ENCODE results near the gene LOXL3.

- TF ChIP-seq CTCF (IDR thresholded peaks at IDR 0.05) (no peak), EP300 (IDR thresholded peaks at IDR 0.05) (no peak)
Measured at GRCh38 chr2:74510272-74510671, 43.5 kb downstream of the LOXL3 start.

All from tibial nerve (tissue), 4 donors.